ENCODE measurements around the gene TRIM29. TPM values are rescaled to one million over a fixed set of nuclear protein-coding genes. Genes with fewer than 3 reads are reported as not detected.

The TRIM29 gene
- total and polyA plus RNA-seq, 2 experiments from 2014 or later = 0.28 TPM; not detected in 1

- Histone ChIP-seq H3K27me3 (ENCODE audit: insufficient read depth) (no peaks in the 10 kb centered on the region), H3K79me2 (replicated peaks; ENCODE audit: insufficient read depth) (no peaks in the 10 kb centered on the region), H3F3A (replicated peaks; ENCODE audit: low read depth) (no peaks in the 10 kb centered on the region), H3K9me2 (ENCODE audit: insufficient read depth) (no peaks in the 10 kb centered on the region), H2AFZ (no peak overlapping the region), H3K4me1 (ENCODE audit: insufficient read depth) (no peaks in the 10 kb centered on the region), H3K4me2 (no peak overlapping the region), H3K4me3 (no peak overlapping the region), H3K36me3 (ENCODE audit: insufficient read depth) (no peaks in the 10 kb centered on the region), H4K20me1 (replicated peaks; ENCODE audit: insufficient read depth) (no peaks in the 10 kb centered on the region), H3K27ac (ENCODE audit: low read depth) (no peak overlapping the region)
- Mint-ChIP-seq H3K36me3 (ENCODE audit: low read depth) (no peaks in the 10 kb centered on the region), H3K4me3 (no peak overlapping the region), H3K4me1 (peaks cover 3% of the 10 kb centered on the region; the same call in 1 of the 3 replicates), H3K9me3 (no peaks in the 10 kb centered on the region), H3K27ac (no peak overlapping the region), H3K27me3 (ENCODE audit: insufficient read depth, low read depth, poor library complexity) (no peaks in the 10 kb centered on the region)
- TF ChIP-seq STAT1 (IDR thresholded peaks at IDR 0.05; ENCODE audit: unreplicated experiment) (no peak), JUNB (IDR thresholded peaks at IDR 0.05; ENCODE audit: unreplicated experiment) (no peak), ZNF114 (CRISPR knock-in tag; IDR thresholded peaks at IDR 0.05) (no peak), EZH2 (IDR thresholded peaks at IDR 0.05; ENCODE audit: low read depth, unreplicated experiment) (no peak), CREB1 (CRISPR knock-in tag; IDR thresholded peaks at IDR 0.05; ENCODE audit: low read depth) (no peak), CTCF (conservative IDR thresholded peaks at IDR 0.05; ENCODE audit: low read depth in 2 of 2) (no peak), NANOG (IDR thresholded peaks at IDR 0.05; ENCODE audit: borderline replicate concordance) (no peak), POLR2AphosphoS5 (IDR thresholded peaks at IDR 0.05; ENCODE audit: low read depth) (no peak), ZNF462 (CRISPR knock-in tag; IDR thresholded peaks at IDR 0.05) (no peak), EZH2phosphoT487 (IDR thresholded peaks at IDR 0.05; ENCODE audit: unreplicated experiment) (no peak), REST (IDR thresholded peaks at IDR 0.05; ENCODE audit: unreplicated experiment) (no peak), ZNF331 (CRISPR knock-in tag; IDR thresholded peaks at IDR 0.05; ENCODE audit: low read depth) (no peak), ETS1 (IDR thresholded peaks at IDR 0.05) (no peak)
- ATAC-seq (no peak), DNase-seq (ENCODE audit: low spot score) (no peak)
These were observed 15.3 kb upstream of the TRIM29 start for GRCh38 chr11:120153221-120153620.
